Measurements from ENCODE around the gene ANK2.

ANK2 gene

DNA sequence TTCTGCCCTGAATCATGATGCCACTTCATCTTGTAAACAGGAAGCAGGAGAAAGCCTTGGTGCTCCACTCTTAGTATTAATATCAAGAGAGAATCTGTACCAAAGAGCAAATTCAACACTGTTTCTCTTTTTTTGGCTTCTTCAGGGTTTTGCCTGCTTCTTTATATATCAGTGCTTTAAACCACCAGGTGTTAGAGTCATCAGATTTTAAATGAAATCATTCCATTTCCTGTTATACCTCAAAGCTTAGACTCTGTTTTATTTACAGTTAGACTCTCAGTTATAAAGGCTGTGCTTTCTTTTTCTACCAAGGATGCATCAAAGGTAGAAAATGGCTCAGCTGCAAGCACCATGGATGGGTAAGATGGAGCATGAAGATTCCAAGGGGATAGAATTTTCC lies 361.2 kb downstream of the ANK2 start:
- H3K27ac Mint-ChIP-seq: no peak overlapping the region
- H3K36me3 Mint-ChIP-seq (ENCODE audit: low read depth): no peaks in the 10 kb centered on the region
- H3K4me1 Mint-ChIP-seq (ENCODE audit: low read depth): peaks cover 7% of the 10 kb centered on the region
- DNase-seq: no peak
- peaks cover 13% of the 10 kb centered on the region for H3K27me3 Mint-ChIP-seq
- H3K9me3 Mint-ChIP-seq: peaks cover 6% of the 10 kb centered on the region
- H3K4me3 Mint-ChIP-seq: no peak overlapping the region

DNA sequence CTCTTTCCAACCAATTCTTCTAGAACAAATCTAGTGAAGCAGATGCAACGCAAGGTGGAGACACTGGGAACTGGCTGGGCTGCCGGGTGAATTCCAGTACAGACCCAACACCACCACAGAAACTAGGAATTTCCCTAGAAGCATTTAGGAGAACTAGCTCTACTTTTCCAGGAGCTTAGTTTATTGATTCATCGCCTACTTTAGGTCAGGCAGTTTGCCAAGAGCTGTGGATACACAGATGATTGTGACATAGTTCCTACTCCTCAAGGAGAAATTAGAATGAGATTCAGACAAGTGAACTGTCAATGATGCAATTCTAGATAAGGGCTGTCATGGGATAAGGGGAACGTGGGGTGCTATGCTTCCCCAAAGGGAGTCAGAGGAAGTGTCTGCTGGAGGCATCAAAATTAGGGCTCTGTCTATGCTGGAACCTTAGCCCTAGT lies 362.1 kb downstream of the ANK2 start:
- H3K27ac Mint-ChIP-seq: no peak overlapping the region
- H3K4me3 Mint-ChIP-seq: no peak overlapping the region
- H3K9me3 Mint-ChIP-seq: peaks cover 6% of the 10 kb centered on the region
- no peak for DNase-seq
- peaks cover 7% of the 10 kb centered on the region for H3K4me1 Mint-ChIP-seq (ENCODE audit: low read depth)
- H3K36me3 Mint-ChIP-seq (ENCODE audit: low read depth): no peaks in the 10 kb centered on the region
- H3K27me3 Mint-ChIP-seq: peaks cover 10% of the 10 kb centered on the region

DNA sequence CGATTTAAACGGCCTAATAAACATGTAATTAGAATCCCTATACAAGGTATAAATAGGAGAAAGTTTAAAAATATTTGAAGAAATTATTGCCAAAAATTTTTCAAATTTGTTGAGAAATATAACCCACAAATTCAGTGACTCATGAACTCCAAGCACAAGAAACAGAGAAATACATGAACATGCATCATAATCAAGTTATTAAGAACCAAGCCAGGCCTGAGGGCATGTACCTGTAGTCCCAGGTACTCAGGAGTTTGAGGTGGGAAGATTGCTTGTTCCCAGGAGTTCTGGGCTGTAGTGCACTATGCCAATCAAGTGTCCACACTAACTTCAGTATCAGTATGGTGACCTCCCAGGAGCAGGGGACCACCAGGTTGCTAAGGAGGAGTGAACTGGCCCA lies 370.2 kb downstream of the ANK2 start:
- Mint-ChIP-seq H3K27me3 (peaks cover 13% of the 10 kb centered on the region), H3K4me1 (ENCODE audit: low read depth) (no peaks in the 10 kb centered on the region), H3K36me3 (ENCODE audit: low read depth) (no peaks in the 10 kb centered on the region), H3K27ac (no peak overlapping the region), H3K4me3 (no peak overlapping the region), H3K9me3 (peaks cover 23% of the 10 kb centered on the region)
- no peak for DNase-seq

DNA sequence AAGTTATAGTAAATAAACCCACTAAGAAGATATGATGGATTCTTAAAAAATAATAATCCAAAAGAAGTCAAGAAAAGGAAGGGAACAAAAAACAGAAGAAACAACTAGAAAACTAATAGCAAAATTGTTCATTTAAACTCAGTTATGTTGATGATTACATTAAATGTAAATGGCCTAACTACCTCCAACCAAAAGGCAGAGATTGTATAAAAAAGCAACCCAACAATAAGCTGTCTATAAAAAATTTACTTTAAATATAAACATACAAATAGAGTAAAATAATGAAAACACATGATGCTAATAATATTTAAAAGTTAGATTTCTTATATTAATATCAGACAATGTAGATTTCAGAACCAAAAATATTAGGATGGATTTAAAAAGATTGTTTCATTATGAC lies 371.5 kb downstream of the ANK2 start:
- Mint-ChIP-seq H3K27ac (no peak overlapping the region), H3K4me1 (ENCODE audit: low read depth) (no peaks in the 10 kb centered on the region), H3K4me3 (no peak overlapping the region), H3K36me3 (ENCODE audit: low read depth) (no peaks in the 10 kb centered on the region), H3K9me3 (peaks cover 20% of the 10 kb centered on the region), H3K27me3 (peaks cover 13% of the 10 kb centered on the region)
- no peak for DNase-seq

DNA sequence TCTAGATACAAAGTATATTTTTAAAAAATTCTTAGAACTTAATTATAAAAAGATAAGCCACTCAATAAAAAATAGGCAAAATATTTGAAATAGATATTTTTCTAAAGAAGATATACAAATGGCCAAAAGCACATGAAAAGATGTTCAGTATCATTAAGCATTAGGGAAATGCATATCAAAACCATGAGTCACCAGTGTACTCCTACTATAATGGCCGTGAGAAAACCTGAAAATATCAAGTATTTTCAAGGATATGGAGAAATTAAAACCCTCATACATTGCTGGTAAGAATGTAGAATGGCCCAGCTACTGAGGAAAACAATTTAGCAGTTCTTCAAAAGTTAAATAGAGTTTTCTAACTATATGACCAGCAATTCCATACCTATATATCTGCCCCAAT lies 374.2 kb downstream of the ANK2 start:
- no peaks in the 10 kb centered on the region for H3K36me3 Mint-ChIP-seq (ENCODE audit: low read depth)
- H3K4me1 Mint-ChIP-seq (ENCODE audit: low read depth): no peaks in the 10 kb centered on the region
- no peak overlapping the region for H3K4me3 Mint-ChIP-seq
- peaks cover 20% of the 10 kb centered on the region for H3K9me3 Mint-ChIP-seq
- DNase-seq: no peak
- H3K27ac Mint-ChIP-seq: no peak overlapping the region
- H3K27me3 Mint-ChIP-seq: peaks cover 7% of the 10 kb centered on the region

DNA sequence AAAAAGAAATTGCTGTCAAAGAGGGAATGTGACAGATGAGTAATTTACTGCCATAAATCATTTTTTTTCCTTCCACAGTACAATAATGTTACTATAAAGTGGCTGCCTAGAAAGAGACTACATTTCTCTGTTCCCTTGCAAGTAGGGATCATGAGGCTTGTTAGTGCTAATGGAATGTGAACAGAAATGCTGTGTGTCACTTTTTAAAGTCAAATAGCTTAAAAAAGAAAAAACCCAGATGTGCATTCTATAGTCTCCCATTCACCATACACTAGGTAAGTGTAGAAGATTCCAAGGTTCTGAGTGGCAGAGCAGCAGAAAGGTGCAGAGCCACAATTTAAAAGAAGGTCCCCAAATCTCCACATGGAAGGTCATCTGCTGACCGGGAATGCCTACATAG lies 383.7 kb downstream of the ANK2 start:
- no peak for DNase-seq
- H3K9me3 Mint-ChIP-seq: no peaks in the 10 kb centered on the region
- H3K4me1 Mint-ChIP-seq (ENCODE audit: low read depth): peaks cover 13% of the 10 kb centered on the region
- H3K4me3 Mint-ChIP-seq: no peak overlapping the region
- no peak overlapping the region for H3K27ac Mint-ChIP-seq
- no peaks in the 10 kb centered on the region for H3K36me3 Mint-ChIP-seq (ENCODE audit: low read depth)
- peaks cover 16% of the 10 kb centered on the region for H3K27me3 Mint-ChIP-seq
